NCI-H2227 (cell line): ENCODE data around the gene CRLF3.
"Not testable (repeated sequence)": the region's sequence is repeated elsewhere in the genome, so short reads cannot be mapped to it uniquely, and the experiment has no call there.

Experiments
- DNase-seq: peaks from one replicate; lab custom pipeline; 2025; ENCODE audit not compliant: unreplicated experiment; lab: John Stamatoyannopoulos, UW

The CRLF3 gene

DNA sequence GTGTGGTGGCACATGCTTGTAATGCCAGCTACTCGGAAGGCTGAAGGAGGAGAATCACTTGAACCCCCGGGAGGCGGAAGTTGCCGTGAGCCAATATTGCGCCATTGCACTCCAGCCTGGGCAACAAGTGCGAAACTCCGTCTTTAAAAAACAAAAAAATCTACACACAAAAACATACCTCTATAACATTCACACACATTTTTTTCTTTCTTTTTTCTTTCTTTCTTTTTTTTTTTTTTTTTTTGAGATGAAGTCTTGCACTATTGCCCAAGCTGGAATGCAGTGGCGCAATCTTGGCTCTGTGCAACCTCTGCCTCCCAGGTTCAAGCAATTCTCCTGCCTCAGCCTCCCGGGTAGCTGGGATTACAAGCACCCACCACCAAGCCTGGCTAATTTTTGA lies 9.6 kb downstream of the CRLF3 start:
- not testable (repeated sequence) for DNase-seq

DNA sequence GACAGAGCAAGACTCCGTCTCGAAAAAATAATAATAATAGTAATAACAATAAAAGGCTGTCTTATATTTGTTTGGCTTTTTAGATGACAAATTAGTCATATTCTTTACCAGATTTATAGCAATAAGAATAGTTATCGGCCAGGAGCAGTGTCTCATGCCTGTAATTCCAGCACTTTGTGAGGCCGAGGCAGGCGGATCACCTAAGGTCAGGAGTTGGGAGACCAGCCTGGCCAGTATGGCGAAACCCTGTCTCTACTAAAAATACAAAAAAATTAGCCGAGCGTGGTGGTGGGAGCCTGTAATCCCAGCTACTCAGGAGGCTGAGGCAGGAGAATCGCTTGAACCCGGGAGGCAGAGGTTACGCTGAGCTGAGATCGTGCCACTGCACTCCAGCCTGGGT lies 10.3 kb downstream of the CRLF3 start:
- DNase-seq = not testable (repeated sequence)

DNA sequence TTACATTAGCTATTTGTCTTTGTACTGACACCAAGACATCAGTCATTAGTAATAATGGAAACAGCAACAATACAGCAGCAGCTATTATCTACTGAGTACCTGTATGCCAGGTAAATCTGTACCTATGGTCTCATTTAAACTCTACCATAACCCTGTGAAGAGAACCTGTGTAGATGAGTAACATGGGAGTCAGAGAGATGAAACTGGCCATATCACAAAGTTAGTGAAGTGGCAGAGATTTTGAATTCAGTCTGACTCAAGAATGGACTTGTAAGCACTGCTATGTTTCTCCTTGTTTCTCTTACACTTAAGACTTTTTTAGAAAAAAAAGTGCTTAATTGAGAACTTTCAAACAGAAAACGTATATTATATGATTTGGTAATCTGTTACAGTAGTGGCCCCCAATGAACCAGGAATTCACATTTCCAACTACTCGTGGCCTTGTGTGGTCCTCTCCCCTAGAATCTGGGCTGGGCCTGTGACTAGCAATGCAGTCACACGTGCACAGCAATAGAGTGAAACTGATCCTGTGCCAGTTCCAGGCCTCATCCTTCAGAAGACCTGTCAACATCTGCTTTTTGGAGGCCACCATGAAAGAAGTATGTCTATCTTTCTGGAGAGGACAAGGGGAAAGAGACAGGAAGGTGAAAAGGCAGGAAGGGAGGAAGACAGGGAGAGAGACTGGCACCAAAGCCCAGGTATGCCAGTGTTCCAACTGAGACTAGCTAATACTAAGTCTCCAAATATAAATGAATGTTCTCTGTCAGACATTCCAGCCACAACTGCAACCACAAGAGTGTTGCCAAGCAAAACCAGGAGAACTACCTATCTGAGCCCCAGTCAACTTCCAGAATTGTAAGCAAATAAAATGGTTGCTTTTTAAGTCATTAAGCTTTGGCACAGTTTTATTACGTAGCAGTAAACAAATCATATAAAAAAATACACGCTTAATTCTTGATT lies 12.0 kb downstream of the CRLF3 start:
- DNase-seq = no peak

DNA sequence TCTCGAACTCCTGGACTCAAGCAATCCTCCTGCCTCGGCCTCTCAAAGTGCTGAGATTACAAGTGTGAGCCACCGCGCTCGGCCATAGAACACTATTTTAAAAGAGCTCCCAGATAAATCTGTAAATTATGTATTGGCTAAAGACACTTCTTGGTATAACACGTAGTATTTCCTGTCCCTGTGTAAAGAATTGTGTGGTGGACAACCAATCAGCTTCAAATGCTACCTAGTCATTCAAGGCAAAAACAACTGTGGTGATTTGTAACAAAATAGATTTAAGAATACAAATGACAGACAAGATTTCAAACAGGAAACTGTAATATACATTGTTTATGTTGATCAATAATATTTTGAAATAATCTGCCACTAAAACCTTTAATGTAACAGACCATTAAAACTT lies 14.6 kb downstream of the CRLF3 start:
- DNase-seq = no peak

DNA sequence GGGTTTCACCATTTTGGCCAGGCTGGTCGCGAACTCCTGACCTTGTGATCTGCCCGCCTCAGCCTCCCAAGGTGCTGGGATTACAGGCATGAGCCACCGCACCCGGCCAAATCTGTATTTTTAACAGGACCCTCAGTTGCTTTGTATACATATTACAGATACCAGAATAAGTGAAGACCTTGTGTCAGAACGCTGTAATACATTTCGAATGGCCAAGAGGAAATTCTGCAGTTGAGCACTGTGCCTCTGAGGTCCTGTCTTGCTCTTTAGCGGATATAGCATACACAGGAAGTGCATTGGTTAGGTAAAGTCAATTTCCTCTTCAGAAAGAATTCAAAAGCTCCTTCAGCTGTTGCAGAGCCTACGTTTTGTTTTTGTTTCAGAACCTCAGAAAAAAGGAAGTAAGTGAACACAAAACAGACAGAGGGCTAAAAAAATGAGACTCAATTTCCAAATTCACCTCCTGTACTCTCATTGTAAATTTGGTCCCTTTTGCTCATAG lies 15.7 kb downstream of the CRLF3 start:
- DNase-seq = no peak

DNA sequence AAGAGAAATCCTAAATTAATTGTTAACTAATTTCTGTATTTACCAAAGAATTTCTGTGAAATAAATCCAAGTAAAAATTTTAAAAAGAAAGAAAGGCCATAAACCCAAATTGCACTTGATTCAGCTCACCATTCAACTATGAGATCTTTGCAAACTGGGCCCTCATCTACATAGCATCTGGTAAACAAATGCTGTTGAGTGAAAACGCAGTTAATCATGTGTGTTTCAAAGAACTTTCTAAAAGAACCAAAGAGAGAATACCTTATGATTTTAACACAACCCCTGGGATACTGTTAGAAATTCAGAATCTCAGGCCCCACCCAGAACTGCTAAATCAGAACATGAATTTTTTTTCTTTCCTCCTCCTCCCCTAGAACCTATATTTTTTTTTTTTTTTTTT lies 16.6 kb downstream of the CRLF3 start:
- no peak for DNase-seq

DNA sequence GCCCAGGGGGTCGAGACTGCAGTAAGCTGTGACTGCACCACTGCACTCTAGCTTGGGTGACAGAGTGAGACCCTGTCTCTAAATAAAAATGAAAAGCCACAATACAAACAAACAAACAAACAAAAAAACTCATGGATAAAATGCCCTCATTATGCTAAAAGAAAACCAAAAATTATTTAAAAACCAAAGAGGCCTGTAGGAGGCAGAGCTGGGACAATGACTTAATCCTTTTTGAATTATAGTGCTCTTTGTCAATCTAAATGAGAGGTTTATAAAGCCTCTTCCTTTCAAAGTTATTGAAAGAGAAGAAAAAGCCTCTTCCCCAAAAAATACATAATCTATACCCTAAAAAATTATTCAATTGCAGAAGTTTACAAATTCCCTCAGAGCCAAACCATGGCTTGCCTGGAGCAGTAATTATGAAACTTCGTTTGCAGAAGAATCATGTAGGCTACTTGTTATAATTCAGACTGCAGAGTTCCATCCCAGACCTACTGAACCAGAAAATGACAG lies 18.5 kb downstream of the CRLF3 start:
- no peak for DNase-seq

DNA sequence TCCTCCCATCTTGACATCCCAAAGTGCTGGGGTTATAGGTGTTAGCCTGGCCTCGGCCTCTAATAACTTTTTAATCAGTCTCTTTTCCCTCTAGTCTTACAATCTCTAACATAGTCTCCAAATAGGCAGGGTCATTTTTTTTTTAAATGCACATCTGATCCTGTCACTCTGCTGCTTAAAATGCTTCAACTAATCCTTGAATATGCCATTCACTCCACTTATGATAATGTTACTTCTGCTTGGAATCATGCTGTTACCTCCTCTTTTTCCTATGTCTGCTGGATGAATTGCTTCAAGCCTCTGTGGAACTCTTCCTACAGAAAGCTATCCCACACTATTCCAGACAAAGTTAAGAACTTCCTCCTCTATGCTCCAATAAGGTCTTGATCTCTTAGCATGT lies 22.8 kb downstream of the CRLF3 start:
- no peak for DNase-seq

DNA sequence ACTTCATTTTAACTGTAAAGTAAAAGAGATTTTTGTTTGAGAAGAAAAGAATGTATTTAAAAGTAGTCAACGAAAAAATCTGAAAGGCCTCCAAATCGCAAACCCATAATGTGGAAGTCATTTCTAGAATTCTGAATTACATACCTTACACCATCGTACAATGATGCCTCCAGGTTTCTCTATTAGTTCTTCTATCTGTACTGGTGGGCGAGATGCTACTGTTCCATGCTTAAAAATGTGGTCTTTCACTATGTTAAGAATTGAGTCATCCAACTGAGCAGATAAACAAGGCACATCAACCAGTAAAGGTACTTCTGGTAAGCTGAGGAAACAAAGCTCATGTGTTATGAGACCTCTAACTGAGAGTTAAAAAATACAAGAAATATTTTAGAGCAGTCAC lies 28.5 kb downstream of the CRLF3 start:
- no peak for DNase-seq

DNA sequence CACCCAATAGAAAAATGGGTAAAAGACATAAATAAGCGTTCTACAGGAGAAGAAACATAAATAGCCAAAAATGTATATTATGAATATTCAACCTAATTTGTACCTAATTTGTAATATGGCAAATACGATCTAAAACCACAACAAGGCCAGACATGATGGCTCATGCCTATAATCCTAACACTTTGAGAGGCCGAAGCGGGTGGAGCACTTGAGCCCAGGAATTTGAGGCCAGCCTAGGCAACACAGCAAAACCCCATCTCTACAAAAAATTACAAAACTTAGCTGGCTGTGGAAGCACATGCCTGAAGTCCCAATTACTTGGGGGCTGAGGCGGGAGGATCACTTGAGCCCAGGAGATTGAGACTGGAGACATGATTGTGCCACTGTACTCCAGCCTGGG lies 30.1 kb downstream of the CRLF3 start:
- no peak for DNase-seq

DNA sequence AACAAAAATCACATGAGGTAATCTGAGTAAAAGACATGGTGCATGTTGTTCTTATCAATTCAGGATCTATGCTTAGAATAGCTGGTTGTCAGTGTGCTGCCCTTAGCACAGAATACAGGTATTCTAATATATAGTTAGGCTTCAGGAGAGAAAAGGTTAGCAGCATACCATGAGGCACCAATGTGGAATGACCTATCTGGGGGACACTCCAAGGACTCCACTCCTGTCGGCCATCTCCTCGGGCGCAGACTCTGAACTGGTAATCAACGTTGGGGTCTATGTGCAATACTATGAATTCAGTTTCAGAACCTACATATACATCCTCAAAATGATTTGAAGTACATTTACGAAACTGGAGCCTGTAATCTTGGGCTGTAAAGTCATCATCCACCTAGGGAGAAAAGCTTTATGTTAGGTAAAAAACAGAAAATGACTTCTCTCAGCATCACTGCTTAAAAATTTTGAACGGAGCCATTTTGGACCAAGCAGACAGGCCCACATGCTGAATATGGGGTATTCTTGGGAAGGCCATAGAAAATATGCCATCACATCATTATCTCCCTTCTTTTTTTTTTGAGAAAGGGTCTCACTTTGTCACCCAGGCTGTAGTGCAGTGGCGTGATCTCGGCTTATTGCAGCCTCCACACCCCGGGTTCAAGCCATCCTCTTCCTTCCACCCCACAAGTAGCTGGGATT lies 31.1 kb downstream of the CRLF3 start:
- no peak for DNase-seq

DNA sequence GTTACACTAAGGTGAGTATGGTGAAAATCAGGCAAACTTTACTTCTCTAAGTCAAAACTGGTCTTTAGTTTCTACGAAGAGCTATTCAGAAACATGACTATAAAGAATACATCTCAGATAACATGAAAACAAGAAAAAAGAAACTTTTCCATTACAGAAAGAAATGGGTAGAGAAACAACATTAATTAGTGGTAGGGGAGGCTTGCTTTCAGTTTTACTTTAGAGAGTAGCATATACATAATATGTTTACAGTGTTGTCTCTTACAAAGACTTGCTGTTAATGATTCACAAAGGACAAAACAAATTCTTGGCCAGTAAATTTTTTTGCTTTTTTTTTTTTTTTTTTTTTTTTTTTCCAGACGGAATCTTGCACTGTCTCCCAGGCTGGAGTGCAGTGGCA lies 34.2 kb downstream of the CRLF3 start:
- DNase-seq = no peak

DNA sequence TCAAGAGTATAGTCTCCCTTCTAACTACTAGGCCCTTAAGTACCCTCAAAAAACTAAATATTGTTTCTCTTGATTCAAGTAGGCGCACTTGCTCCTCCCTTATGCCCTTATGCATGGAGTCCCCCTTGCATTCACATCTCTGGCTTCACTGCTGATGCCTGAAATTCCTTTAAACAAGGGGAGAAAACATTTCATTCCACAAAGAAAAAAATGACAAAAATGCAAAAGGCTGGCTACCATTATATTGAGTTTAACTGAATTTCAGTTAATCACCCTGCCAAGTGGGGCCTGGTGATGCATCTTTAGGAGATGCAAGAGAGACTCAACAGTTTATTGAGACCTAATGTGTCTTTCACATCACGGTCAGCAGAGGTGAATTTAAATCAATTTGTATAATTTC lies 35.6 kb downstream of the CRLF3 start:
- no peak for DNase-seq

DNA sequence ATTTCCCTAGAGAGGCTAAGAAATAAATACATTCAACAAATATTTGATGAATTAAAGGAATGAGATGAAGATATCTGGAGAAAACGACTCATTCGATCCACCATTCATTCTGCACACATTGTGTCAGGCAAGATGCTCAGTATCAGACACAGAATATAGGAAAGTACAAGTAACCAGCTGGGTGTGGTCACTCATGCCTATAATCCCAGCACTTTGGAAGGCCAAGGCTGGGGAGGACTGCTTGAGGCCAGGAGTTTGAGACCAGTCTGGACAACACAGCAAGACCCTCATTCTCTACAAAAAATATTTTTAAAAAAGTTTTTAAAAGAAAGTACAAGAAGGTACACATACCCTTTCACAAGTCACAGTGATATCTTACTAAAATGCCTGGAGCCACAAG lies 42.3 kb downstream of the CRLF3 start:
- no peak for DNase-seq

DNA sequence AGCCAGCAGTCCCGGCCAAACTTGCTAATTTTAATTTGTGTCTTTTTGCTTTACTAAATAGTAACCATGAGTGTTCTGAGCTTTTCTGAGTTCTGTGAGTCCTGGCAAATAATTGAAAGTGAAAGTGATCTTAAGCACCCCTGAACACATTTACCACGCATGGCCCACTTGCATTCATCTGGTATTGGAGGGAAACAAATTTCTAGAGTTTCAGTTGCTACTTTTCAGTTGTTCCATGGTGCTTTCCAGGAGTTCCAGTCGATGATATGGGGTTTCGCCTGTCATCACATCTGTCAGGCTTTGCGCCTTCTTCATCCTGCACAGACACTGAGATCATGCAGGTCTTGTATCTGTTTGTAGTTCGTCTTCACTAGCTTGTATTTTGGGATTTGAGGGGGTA lies 44.1 kb downstream of the CRLF3 start:
- DNase-seq = no peak

DNA sequence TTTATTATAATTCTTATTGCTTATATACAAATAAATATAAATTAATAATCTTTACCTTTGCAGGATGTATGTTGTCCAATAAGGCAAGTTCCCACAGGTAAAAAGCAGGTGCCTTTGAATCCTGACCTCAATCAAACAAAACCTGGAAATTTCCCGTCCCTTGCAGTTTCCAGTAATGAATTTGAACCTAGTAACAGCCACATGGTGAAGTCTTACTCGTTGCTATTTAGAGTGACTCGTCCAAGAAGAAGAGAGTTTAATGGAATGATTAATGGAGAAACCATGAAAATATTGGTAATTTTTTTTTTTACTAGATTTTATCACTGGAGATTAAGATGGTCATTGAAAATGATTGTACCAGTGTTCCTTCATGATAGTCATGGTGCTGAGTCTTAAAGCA lies 55.7 kb downstream of the CRLF3 start:
- not testable (repeated sequence) for DNase-seq

DNA sequence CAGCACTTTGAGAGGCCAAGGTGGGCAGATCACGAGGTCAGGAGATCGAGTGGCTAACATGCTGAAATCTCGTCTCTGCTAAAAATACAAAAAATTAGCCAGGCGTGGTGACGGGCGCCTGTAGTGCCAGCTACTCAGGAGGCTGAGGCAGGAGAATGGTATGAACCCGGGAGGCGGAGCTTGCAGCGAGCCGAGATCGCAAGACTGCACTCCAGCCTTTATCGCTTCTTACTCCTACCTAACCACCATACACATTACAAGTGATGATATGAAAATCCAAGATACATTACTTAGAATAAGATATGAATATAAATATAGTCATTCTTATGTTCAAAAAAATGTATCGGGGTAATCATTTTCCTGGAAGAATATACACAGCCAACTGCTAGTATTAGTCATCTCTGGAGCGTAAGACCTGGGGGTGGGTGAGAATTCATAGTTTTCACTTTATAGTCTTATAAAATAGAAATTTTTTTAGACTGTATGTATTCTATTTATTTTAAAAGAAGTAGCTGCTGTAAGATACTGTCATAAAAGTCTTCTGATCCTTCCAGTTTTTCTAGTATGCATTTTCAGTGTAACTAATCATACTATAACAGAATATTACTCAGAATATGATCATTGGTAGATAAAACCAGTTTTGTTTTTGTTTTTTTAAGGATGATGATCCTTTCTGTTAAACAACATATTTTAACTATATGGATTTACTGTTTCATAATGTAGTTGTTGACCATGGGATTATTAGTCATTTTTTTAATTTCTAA lies 56.7 kb downstream of the CRLF3 start:
- DNase-seq = not testable (repeated sequence)

DNA sequence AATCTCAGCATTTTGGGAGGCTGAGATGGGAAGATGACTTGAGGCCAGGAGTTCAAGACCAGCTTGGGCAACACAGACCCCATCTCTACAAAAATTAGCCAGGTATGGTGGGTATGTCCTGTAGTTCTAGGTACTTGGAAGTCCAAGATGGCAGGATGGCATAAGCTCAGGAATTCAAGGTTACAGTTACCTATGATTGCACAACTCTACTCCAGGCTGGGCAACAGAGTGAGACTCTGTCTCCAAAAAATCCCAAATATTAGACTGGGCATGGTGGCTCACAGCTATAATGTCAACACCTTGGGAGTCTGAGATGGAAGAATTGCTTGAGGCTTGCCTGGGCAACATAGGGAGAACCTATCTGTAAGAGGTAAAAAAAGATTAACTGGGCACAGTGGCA lies 63.4 kb downstream of the CRLF3 start:
- DNase-seq = no peak

DNA sequence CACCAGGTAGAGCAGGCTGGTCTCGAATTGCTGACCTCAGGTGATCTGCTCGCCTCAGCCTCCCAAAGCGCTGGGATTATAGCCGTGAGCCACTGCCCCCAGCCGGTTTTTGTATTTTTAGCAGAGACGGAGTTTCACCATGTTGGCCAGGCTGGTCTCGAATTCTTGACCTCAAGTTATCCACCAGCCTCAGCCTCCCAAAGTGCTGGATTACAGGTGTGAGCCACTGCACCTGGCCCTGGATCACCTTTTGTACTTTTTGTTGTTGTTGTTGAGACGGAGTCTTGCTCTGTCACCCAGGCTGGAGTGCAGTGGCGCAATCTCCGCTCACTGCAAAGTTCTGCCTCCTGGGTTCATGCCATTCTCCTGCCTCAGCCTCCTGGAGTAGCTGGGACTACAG lies 71.2 kb downstream of the CRLF3 start:
- DNase-seq = not testable (repeated sequence)

DNA sequence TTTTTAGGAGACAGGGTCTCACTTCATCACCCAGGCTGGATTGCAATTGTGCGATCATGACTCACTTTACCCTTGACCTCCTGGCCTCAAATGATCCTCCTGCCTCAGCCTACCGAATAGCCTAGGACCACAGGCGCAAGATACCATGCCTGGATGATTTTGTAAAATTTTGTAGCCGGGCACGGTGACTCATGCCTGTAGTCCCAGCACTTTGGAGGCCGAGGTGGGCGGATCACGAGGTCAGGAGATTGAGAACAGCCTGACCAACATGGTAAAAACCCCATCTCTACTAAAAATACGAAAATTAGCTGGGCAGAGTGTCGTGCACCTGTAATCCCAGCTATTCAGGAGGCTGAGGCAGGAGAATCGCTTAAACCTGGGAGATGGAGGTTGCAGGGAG lies 73.5 kb downstream of the CRLF3 start:
- DNase-seq = not testable (repeated sequence)

DNA sequence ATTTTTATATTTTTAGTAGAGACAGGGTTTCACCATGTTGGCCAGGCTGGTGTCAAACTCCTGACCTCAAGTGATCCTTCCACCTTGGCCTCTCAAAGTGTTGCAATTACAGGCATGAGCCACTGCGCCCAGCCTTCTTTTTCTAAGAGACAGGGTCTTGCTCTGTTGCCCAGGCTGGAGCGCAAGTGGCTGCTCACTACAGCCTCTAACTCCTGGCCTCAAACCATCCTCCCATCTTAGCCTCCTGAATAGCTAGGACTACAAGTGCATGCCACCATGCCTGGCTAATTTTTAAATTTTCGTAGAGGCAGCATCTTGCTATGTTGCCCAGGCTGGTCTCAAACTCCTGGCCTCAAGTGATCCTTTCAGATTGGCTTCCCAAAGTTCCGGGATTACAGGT lies 76.9 kb downstream of the CRLF3 start:
- DNase-seq = not testable (repeated sequence)
